ENCODE measurements around the gene SRRT. TPM values are rescaled to one million over a fixed set of nuclear protein-coding genes. Genes with fewer than 3 reads are reported as not detected.

SRRT gene
- total and polyA plus RNA-seq, 4 donors = 58.5 to 120 (median 78.0) TPM

DNA sequence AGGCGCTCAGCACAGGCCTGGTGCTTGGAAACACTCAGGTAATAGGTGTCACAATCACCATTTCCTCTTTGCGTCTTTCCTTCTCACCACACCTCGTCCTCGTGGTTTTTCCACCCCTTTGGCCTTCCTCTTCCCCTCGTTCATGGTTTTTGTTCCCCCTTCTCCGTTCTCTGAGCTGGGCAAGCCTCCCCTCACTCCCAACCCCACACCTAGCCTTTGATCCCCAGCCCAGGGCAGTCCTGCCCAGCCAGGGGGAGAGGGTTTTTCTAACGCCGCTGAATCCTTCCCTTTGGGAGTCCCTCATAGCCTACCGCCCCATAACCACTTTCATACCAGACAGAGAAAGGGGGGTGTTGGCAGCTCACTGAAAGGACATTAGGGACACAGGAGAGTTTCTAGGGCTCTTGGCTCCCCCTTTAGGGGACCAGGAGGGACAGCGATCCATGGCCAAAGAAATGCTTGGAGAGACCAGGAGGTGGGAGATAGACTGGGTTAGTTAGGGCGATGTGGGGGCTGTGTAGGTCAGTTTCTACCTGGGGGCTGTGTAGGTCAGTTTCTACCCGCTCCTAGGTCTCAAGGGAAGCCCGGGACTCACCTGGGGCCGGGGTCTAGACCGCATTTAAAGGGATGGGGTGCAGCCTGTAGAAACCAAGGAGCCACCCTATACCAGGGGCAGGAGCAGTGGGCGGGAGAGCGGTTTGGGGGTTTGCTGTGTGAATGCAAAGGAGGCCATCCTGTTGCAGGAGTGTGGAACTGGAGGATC lies 49.0 kb upstream of the SRRT start:
- ATAC-seq (ENCODE audit: insufficient read depth, low FRiP score) = no peak
- whole genome bisulfite sequencing, 2 donors = 12 to 16% methylated on average over 17 of the region's 17 CpGs
- DNase-seq = peak; percentile 70 to 88 (median 83)
- Histone ChIP-seq H3K27ac (ENCODE audit: low read depth in 1 of 2, low read length in 1 of 2) (peak overlapping the region; percentile 87 to 94), H3K36me3 (ENCODE audit: control insufficient read depth in 4 of 4, insufficient read depth in 4 of 4, low read length in 4 of 4) (peaks cover 0 to 16% (median 10%) of the 10 kb centered on the region in 4 donors), H3K9me3 (ENCODE audit: control insufficient read depth in 4 of 4, insufficient read depth in 3 of 4, low read length in 3 of 4) (no peaks in the 10 kb centered on the region), H3K9ac (ENCODE audit: insufficient read depth in 1 of 2, low read length in 2 of 2) (peak overlapping the region; percentile 52 to 81), H3K4me1 (ENCODE audit: control insufficient read depth in 5 of 5, insufficient read depth in 5 of 5, low read length in 5 of 5) (peaks cover 0 to 31% (median 4%) of the 10 kb centered on the region in 5 donors), H3K4me3 (peak overlapping the region; percentile 45), H3K27me3 (ENCODE audit: control insufficient read depth in 3 of 3, insufficient read depth in 3 of 3, low read length in 2 of 3) (no peaks in the 10 kb centered on the region)
- TF ChIP-seq CTCF (IDR thresholded peaks at IDR 0.05; ENCODE audit: control extremely low read depth, extremely low read depth) = no peak

- no peaks in the 10 kb centered on the region for H3K27me3 ChIP-seq (ENCODE audit: control insufficient read depth in 3 of 3, insufficient read depth in 3 of 3, low read length in 2 of 3)
- peaks cover 0 to 31% (median 4%) of the 10 kb centered on the region in 5 donors for H3K4me1 ChIP-seq (ENCODE audit: control insufficient read depth in 5 of 5, insufficient read depth in 5 of 5, low read length in 5 of 5)
- peak; percentile 46 to 49 (median 49) for DNase-seq
Measured at GRCh38 chr7:100826514-100827329, 48.2 kb upstream of the SRRT start.

More at GRCh38 chr7:100826514-100827329, 48.2 kb upstream of the SRRT start:
- peak overlapping the region; percentile 43 to 52 for H3K9ac ChIP-seq (ENCODE audit: insufficient read depth in 1 of 2, low read length in 2 of 2)
- 1 to 3% methylated on average over 43 to 71 of the region's 71 CpGs for WGBS, 2 donors
- H3K36me3 ChIP-seq (ENCODE audit: control insufficient read depth in 4 of 4, insufficient read depth in 4 of 4, low read length in 4 of 4) = peaks cover 0 to 16% (median 9%) of the 10 kb centered on the region in 4 donors
- peak overlapping the region; percentile 45 for H3K4me3 ChIP-seq
- H3K9me3 ChIP-seq (ENCODE audit: control insufficient read depth in 4 of 4, insufficient read depth in 3 of 4, low read length in 3 of 4) = no peaks in the 10 kb centered on the region
- ATAC-seq (ENCODE audit: insufficient read depth, low FRiP score) = no peak
- peak overlapping the region; percentile 87 to 94 for H3K27ac ChIP-seq (ENCODE audit: low read depth in 1 of 2, low read length in 1 of 2)
- no peak for TF ChIP-seq CTCF (IDR thresholded peaks at IDR 0.05; ENCODE audit: control extremely low read depth, extremely low read depth)

All from lung (tissue), 12 donors.